GM21381 (cell line): ENCODE measurements around the gene ADAMTS8.

ENCODE experiments used
- ATAC-seq: cut with Tn5 transposase; IDR thresholded peaks from one replicate; pipeline ENCODE4 v1.9.1; 2021; ENCODE audit warnings: mild to moderate bottlenecking, moderate library complexity; ENCODE audit not compliant: unreplicated experiment

ADAMTS8 gene

GRCh38 chr11:130403271-130403804 is 25.1 kb downstream of the ADAMTS8 start:
- no peak for ATAC-seq

DNA sequence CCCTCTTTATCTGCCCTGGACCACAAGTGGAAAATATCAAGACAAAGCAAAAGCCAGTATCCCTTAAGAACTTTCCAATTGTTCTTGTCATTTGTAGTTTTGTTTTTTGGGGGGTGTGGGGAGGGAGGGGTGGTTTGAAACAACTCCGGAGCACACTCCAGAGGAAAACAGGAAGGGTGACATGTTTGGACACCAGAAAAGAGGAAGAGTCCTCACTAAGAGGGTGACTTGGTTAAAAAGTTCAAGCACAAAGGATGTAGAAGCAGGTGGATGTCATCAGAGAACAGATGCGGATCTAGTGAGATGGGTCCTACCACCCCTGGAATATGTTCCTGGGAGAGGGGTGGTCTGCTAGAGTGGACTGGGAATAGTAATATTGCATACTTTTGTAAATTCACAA is 25.8 kb downstream of the ADAMTS8 start:
- ATAC-seq, result no peak

- no peak for ATAC-seq
Observed at GRCh38 chr11:130400781-130401483, 27.5 kb downstream of the ADAMTS8 start.

DNA sequence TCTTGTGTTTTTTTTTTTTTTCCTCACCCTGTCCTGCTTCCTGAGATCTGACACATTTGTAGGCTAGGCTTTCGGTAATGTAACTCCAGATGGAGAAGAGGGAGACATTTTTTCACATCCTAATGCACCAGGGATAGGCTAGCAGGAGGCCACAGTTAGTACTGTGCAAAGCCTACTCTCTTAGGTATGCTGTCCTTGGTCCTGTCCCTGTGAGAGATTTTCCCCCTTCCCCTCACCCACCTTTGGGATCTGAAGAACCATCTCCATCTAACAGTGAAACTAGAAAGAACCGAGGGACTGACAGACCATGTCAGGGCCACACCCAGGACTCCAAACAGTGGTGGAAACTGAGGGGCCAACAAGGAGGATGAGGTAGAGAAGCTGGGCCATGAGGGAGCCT is 29.2 kb downstream of the ADAMTS8 start:
- ATAC-seq, result no peak

- no peak for ATAC-seq
Observed at GRCh38 chr11:130397780-130398179, 30.6 kb downstream of the ADAMTS8 start.

- ATAC-seq, result no peak
Observed at GRCh38 chr11:130396965-130397364, 31.4 kb downstream of the ADAMTS8 start.

- no peak for ATAC-seq
Observed at GRCh38 chr11:130394615-130395014, 33.8 kb downstream of the ADAMTS8 start.

DNA sequence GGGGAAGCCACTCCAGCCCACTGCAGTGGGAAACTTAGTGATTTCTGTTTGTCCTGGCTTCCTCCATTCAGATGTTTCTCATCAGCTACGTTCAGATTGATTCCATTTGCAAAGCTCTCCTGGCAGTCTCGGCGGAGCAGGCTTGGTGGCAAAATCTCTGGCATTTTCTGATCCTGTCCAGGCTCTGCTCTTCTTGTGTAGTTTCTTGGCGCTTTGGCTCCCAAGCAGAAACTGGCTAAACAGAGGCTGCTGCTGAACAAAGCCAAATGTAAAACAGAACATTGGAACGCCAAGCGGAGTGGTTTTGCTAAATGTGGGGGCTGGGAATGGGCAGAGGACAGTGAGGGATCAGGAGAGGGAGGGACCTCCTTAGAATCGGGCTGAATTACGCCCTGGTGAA is 36.7 kb downstream of the ADAMTS8 start:
- no peak for ATAC-seq

GRCh38 chr11:130390071-130390758 is 38.2 kb downstream of the ADAMTS8 start:
- ATAC-seq, result no peak

DNA sequence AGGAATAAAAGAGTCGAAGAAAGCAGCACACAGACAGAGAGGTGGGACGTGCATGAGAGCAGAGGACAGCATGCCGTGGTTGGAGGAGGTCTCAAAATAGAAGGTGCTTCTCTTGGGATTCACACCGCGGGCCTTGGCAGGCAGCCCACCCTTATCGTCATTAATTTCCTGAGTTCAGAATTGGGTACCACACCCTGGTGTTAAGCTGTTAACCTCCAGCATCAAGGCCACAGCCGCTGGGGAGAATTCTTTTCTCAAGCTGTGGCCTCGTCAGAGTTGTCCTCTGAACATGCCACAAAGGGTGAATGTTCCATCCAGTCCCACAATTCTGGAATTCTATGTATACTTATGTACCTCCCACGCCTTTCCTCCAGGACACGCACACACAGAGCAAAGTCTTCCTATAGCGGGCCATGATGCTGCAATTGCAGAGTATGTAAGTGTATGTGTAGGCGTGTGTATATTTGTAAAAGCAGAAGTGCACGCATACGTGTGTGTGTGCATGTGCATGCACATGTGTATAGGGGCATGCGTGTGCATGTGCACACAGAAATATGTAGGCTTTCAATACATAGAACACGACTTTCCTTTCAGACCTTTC is 39.0 kb downstream of the ADAMTS8 start:
- ATAC-seq, result no peak

- no peak for ATAC-seq
Observed at GRCh38 chr11:130388607-130389205, 39.7 kb downstream of the ADAMTS8 start.

DNA sequence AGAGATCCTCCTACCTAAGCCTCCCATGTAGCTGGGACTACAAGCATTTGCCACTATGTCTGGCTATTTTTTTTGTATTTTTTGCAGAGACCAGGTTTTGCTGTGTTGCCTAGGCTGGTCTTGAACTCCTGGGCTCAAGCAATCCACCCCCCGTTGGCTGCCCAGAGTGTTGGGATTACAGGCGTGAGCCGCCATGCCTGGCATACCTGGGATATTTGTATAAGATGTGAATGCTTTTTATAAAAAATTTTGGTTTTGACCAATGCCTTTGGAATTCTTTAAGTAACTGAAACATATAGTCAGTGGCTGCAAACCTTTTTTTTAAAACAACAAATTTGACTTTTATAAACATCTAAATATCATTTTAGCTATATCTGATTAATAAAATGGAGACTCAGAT is 42.4 kb downstream of the ADAMTS8 start:
- ATAC-seq, result no peak

- no peak for ATAC-seq
Observed at GRCh38 chr11:130383344-130384211, 44.8 kb downstream of the ADAMTS8 start.

DNA sequence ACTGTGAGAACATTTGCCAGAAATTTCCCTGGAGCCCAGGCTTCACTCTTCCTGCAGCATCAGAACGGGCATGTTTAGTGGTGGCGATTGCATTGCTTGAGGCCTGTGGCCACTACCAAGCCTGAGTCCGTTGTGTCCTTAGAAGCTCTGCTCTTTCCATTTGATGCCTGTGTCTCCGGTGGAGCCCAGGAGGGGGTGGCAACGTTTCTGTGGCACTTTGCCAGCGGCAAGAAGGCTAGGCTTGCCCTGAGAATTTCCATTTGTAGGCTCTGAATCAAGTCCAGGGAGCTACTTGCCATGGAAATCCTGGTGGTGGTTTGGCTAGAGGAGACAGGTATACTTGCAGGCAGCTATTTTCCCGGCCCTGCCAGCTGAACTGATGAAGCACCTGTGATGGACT is 47.1 kb downstream of the ADAMTS8 start:
- ATAC-seq, result no peak

GRCh38 chr11:130380778-130381177 is 47.6 kb downstream of the ADAMTS8 start:
- ATAC-seq, result no peak

GRCh38 chr11:130379276-130379675 is 49.1 kb downstream of the ADAMTS8 start:
- no peak for ATAC-seq

DNA sequence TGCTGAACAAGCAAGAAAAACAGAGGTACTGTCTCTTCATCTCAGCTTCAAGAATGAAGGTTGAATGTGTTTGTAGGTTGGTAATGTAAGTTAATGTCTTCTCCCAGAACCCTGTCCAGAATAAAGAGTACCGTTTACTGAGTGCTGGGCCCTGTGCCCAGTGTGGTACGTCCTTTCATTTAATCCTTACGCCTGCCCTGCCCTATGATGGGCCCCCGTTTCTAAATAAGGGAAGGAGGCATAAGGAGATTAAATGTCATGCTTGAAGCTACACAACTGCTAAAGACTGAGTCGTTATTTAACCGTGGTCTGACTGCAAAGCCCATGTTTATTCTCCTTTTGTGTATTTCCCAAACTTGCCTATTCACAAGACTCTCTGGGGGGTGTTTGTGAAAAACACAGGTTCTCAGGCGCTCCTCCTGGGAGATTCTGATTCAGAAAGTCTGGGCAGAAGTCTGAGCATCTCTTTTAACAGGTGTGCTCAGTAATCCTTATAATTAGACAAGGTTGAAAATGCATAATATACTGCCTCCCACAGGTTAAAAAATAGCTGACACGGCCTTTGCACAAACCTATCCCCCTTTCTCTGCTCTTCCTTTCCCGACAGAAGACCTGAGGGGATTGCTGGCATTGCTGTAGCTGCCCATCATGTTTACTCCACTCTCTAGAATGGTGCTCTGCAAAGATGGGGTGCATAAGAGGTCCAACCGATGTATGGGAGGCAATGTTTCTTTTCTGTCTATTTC is 57.4 kb downstream of the ADAMTS8 start:
- no peak for ATAC-seq

GRCh38 chr11:130369713-130370112 is 58.7 kb downstream of the ADAMTS8 start:
- no peak for ATAC-seq

- ATAC-seq, result no peak
Observed at GRCh38 chr11:130369141-130369691, 59.2 kb downstream of the ADAMTS8 start.

- no peak for ATAC-seq
Observed at GRCh38 chr11:130359419-130359818, 69.0 kb downstream of the ADAMTS8 start.
